Measurements from ENCODE around the gene ZNF772.

DNA sequence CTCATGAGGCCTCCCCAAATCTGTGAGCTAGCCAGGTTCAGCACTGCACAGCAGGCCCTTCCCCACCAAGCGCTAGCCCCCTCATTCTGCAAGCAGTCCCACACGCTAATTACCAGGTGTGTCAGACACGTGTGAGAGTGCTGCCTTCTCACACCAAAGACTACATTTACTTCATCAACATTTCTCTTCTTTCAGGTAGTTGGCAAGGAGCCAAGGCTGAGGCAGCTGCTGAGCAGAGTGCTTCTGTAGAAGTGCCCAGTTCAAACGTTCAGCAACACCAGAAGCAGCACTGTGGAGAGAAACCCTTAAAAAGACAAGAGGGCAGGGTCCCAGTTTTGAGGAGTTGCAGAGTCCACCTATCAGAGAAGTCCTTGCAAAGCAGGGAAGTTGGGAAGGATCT lies 28.8 kb upstream of the ZNF772 start:
- TF ChIP-seq, protein P1, sequence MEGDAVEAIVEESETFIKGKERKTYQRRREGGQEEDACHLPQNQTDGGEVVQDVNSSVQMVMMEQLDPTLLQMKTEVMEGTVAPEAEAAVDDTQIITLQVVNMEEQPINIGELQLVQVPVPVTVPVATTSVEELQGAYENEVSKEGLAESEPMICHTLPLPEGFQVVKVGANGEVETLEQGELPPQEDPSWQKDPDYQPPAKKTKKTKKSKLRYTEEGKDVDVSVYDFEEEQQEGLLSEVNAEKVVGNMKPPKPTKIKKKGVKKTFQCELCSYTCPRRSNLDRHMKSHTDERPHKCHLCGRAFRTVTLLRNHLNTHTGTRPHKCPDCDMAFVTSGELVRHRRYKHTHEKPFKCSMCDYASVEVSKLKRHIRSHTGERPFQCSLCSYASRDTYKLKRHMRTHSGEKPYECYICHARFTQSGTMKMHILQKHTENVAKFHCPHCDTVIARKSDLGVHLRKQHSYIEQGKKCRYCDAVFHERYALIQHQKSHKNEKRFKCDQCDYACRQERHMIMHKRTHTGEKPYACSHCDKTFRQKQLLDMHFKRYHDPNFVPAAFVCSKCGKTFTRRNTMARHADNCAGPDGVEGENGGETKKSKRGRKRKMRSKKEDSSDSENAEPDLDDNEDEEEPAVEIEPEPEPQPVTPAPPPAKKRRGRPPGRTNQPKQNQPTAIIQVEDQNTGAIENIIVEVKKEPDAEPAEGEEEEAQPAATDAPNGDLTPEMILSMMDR (conservative IDR thresholded peaks at IDR 0.05; ENCODE audit: low read depth, low read length) = no peak
- TF ChIP-seq EZH2 (IDR thresholded peaks at IDR 0.05; ENCODE audit: low read length, unreplicated experiment) = no peak

All from PC-3 (cell line).